OCI-LY7 (cell line): ENCODE results near the gene DPYD. TPM values are rescaled to one million over a fixed set of nuclear protein-coding genes. Genes with fewer than 3 reads are reported as not detected.

Experiments
- BruUV-seq: library from RNA; stranded (reverse); fragments of 400-500 nt; replicated peaks from 2 replicates; lab custom pipeline; 2021; lab: Mats Ljungman, UMichigan
- CTCF ChIA-PET: fragments of 300-600 bp; sonication (Branson Sonifier 250); formaldehyde crosslinking; loops from one replicate; lab custom pipeline; 2022; ENCODE audit warnings: antibody characterized with exemption; ENCODE audit not compliant: unreplicated experiment; lab: Charles Lee
- POLR2A ChIA-PET: fragments of 300-600 bp; sonication (Branson Sonifier 250); formaldehyde crosslinking; loops from one replicate; lab custom pipeline; 2022; ENCODE audit warnings: antibody characterized with exemption; lab: Charles Lee
- DNase-seq: peaks from one replicate; pipeline ENCODE4 v3.0.0-alpha.2; 2015; ENCODE audit warnings: low spot score
- H2AFZ ChIP-seq: fragments of 200-600 bp; sonication (generic), shearing (Covaris generic); 2 replicates; pipeline ENCODE4 v1.6.1; 2014; ENCODE audit warnings: mild to moderate bottlenecking, antibody characterized with exemption, low read length, moderate library complexity
- H3K27ac ChIP-seq: fragments of 200-600 bp; sonication (generic); 2 replicates; pipeline ENCODE4 v1.5.1; 2014; ENCODE audit warnings: mixed run types, low read depth, mild to moderate bottlenecking, moderate library complexity, low read length, inconsistent platforms; ENCODE audit not compliant: poor library complexity, severe bottlenecking
- H3K36me3 ChIP-seq: fragments of 200-600 bp; sonication (generic); 2 replicates; pipeline ENCODE4 v1.6.1; 2014; ENCODE audit warnings: mild to moderate bottlenecking, antibody characterized with exemption, low read length, moderate library complexity, mixed read lengths; ENCODE audit not compliant: insufficient read depth
- H3K4me1 ChIP-seq: fragments of 200-600 bp; sonication (generic); 2 replicates; pipeline ENCODE4 v1.5.1; 2014; ENCODE audit warnings: mild to moderate bottlenecking, low read length; ENCODE audit not compliant: insufficient read depth, poor library complexity, severe bottlenecking
- H3K4me2 ChIP-seq: fragments of 200-600 bp; sonication (generic); 2 replicates; pipeline ENCODE4 v1.6.1; 2014; ENCODE audit warnings: mild to moderate bottlenecking, low read length
- H3K4me3 ChIP-seq: fragments of 200-600 bp; sonication (generic); 2 replicates; pipeline ENCODE4 v1.5.1; 2014; ENCODE audit warnings: mild to moderate bottlenecking, low read depth, low read length; ENCODE audit not compliant: poor library complexity, severe bottlenecking
- H3K79me2 ChIP-seq: fragments of 200-600 bp; sonication (generic); 2 replicates; pipeline ENCODE4 v1.6.1; 2016; ENCODE audit warnings: low read depth, mild to moderate bottlenecking, low read length, moderate library complexity, mixed read lengths; ENCODE audit not compliant: insufficient read depth
- H3K9me2 ChIP-seq: fragments of 200-600 bp; sonication (generic); 2 replicates; pipeline ENCODE4 v1.6.1; 2016; ENCODE audit warnings: mild to moderate bottlenecking, low read length, mixed read lengths; ENCODE audit not compliant: insufficient read depth
- H3K9me3 ChIP-seq: fragments of 200-600 bp; sonication (generic); 2 replicates; pipeline ENCODE4 v1.6.1; 2014; ENCODE audit warnings: mild to moderate bottlenecking, mixed run types, low read length, mixed read lengths
- H4K20me1 ChIP-seq: fragments of 200-600 bp; sonication (generic); 2 replicates; pipeline ENCODE4 v1.6.1; 2014; ENCODE audit warnings: mild to moderate bottlenecking, antibody characterized with exemption, low read length, moderate library complexity, mixed read lengths; ENCODE audit not compliant: insufficient read depth
- CTCF ChIP-seq: fragments of 200-600 bp; sonication (generic); conservative IDR thresholded peaks from 2 replicates; pipeline ENCODE4 v1.5.1; 2014; ENCODE audit warnings: mild to moderate bottlenecking, antibody characterized with exemption, low read length, moderate library complexity, mixed read lengths
- EZH2phosphoT487 ChIP-seq: fragments of 200-600 bp; sonication (generic); IDR thresholded peaks from 2 replicates; pipeline ENCODE4 v1.6.1; 2018; ENCODE audit warnings: low read depth, borderline replicate concordance, mild to moderate bottlenecking, mixed run types, antibody characterized with exemption, low read length, moderate library complexity, mixed read lengths
- intact Hi-C: fragments of 100-400 bp; cut with micrococcal nuclease; formaldehyde crosslinking; loops from one replicate; pipeline ENCODE4 v1.10.0; 2022; ENCODE audit not compliant: unreplicated experiment
- total RNA-seq, 2 experiments: library from RNA; depleted of rRNA in 1 of 2; stranded (reverse); fragments of >200 nt in 1 of 2; shearing (Covaris generic) in 1 of 2; gene quantifications; 2 replicates each; pipeline ENCODE4 v1.2.3, GENCODE V29; 2014 to 2022

Gene DPYD
- total RNA-seq, 2 experiments from 2014 or later = 5.5 to 13.4 TPM

DNA sequence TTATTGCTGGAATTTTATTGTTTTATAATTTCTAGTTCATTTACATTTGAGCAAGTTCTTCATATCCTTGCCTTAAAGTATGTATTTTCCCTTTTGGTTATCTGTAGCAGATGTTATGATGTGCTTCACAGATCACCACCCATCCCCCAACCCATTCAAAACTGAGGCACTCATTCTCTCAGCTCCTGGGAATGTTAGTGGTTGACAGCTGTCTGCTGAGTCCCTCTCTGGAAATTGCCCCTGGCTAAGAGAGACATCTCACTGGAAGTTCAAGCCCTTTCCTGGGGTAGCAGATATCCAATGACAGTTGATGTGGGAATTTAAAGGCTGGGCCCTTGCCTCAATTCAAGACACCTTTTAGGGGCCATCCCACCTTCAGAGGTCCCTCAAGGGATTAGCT, 4.3 kb upstream of the DPYD start:
- intact Hi-C loops = no loop called here
- POLR2A ChIA-PET = no interaction called here

GRCh38 chr1:97923811-97924210, 3.0 kb upstream of the DPYD start:
- no peaks in the 10 kb centered on the region for H3K9me2 ChIP-seq
- H3K9me3 ChIP-seq = no peaks in the 10 kb centered on the region
- H3K4me1 ChIP-seq = peaks cover 14% of the 10 kb centered on the region
- no peak for DNase-seq
- H3K36me3 ChIP-seq = no peaks in the 10 kb centered on the region
- TF ChIP-seq CTCF = no peak
- TF ChIP-seq EZH2phosphoT487 = no peak
- H2AFZ ChIP-seq = no peak overlapping the region
- no TSS peak for BruUV-seq
- CTCF ChIA-PET = no interaction called here
- intact Hi-C loops = no loop called here
- no peak overlapping the region for H3K4me3 ChIP-seq
- no peak overlapping the region for H3K4me2 ChIP-seq
- no peak overlapping the region for H3K27ac ChIP-seq
- POLR2A ChIA-PET = no interaction called here
- H4K20me1 ChIP-seq = no peaks in the 10 kb centered on the region
- H3K79me2 ChIP-seq = 0 out of 2 replicates have a peak, but pooled peaks cover 5% of the 10 kb centered on the region

More for the DNA sequence above, 4.3 kb upstream of the DPYD start:
- no peak overlapping the region for H3K4me2 ChIP-seq
- CTCF ChIA-PET = no interaction called here
- H3K9me2 ChIP-seq = no peaks in the 10 kb centered on the region
- no peak overlapping the region for H3K27ac ChIP-seq
- no peaks in the 10 kb centered on the region for H3K36me3 ChIP-seq
- H2AFZ ChIP-seq = no peak overlapping the region
- peaks cover 7% of the 10 kb centered on the region for H3K4me1 ChIP-seq
- no peaks in the 10 kb centered on the region for H4K20me1 ChIP-seq
- H3K79me2 ChIP-seq = no peaks in the 10 kb centered on the region
- DNase-seq = no peak
- TF ChIP-seq CTCF (no peak), EZH2phosphoT487 (no peak)
- no peaks in the 10 kb centered on the region for H3K9me3 ChIP-seq
- H3K4me3 ChIP-seq = no peak overlapping the region
- no TSS peak for BruUV-seq

- H3K4me1 ChIP-seq = peaks cover 14% of the 10 kb centered on the region
- no peaks in the 10 kb centered on the region for H3K36me3 ChIP-seq
- CTCF ChIA-PET = interaction anchor here (0.7 to 1.0 kb wide), 2 partner anchors 19 to 66 kb away, joined by 3 read pairs; no protein-coding TSS in a partner anchor
These were observed 480 bp downstream of the DPYD start for GRCh38 chr1:97920276-97920831.

More at GRCh38 chr1:97920276-97920831, 480 bp downstream of the DPYD start:
- peak overlapping the region; percentile 78 for H3K27ac ChIP-seq
- TF ChIP-seq EZH2phosphoT487 = no peak
- TF ChIP-seq CTCF = no peak
- 0 out of 2 replicates have a peak, but pooled peaks cover 5% of the 10 kb centered on the region for H3K79me2 ChIP-seq
- POLR2A ChIA-PET = interaction anchor here (0.9 to 2.1 kb wide), 6 partner anchors 8 to 86 kb away, joined by 3 to 10 read pairs (median 6); no protein-coding TSS in a partner anchor
- peak; percentile 17 for DNase-seq
- H4K20me1 ChIP-seq = no peaks in the 10 kb centered on the region
- no TSS peak for BruUV-seq
- H3K9me3 ChIP-seq = no peaks in the 10 kb centered on the region
- peak overlapping the region; percentile 87 for H3K4me3 ChIP-seq
- no peaks in the 10 kb centered on the region for H3K9me2 ChIP-seq
- peak overlapping the region; percentile 82 for H3K4me2 ChIP-seq
- intact Hi-C loops = loop anchor here (1.0 to 2.0 kb wide), 2 partner anchors 72 to 1198 kb away; no protein-coding TSS in a partner anchor
- H2AFZ ChIP-seq = peak overlapping the region; percentile 97
